ENCODE measurements around the gene B4GALNT1. TPM values are rescaled to one million over a fixed set of nuclear protein-coding genes. Genes with fewer than 3 reads are reported as not detected.
"Not testable (repeated sequence)": the region's sequence is repeated elsewhere in the genome, so short reads cannot be mapped to it uniquely, and the experiment has no call there.

B4GALNT1 gene
- total and polyA plus RNA-seq, 2 experiments from 2014 or later = 0.97 to 1.2 TPM

DNA sequence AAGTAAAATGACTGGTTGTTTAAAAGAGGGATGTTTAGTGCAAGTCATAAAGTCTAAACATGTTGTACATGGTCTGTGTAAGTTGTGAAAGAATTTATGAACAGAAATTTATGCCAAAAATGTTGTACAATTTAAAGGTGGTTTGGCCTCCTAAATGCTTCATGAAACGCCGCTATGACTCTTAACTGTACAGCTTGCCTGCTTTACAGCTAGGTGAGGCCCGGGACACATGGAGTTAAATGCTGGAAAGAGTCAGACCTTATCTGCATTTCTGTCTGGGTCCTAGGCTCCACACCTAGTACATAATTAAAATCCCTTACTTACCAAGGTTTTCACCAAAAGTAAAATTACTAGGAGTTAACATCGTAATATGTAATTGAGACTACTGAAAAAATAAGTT lies 28.4 kb upstream of the B4GALNT1 start:
- Histone ChIP-seq H2AFZ (no peak overlapping the region), H3K36me3 (replicated peaks; ENCODE audit: insufficient read depth, low read depth) (no peaks in the 10 kb centered on the region), H3K4me3 (no peak overlapping the region), H4K20me1 (ENCODE audit: insufficient read depth, poor library complexity, severe bottlenecking) (no peaks in the 10 kb centered on the region), H3K9me2 (replicated peaks; ENCODE audit: insufficient read depth) (no peaks in the 10 kb centered on the region), H3K27me3 (no peaks in the 10 kb centered on the region), H3K4me1 (ENCODE audit: insufficient read depth) (no peaks in the 10 kb centered on the region), H3K4me2 (no peak overlapping the region), H3K9me3 (ENCODE audit: low read depth) (no peaks in the 10 kb centered on the region), H3K79me2 (no peaks in the 10 kb centered on the region), H3K27ac (no peak overlapping the region)
- 79% methylated on average over 4 of the region's 4 CpGs for WGBS (ENCODE audit: low lambda C conversion rate, missing lambda C conversion rate)
- DNase-seq (ENCODE audit: low spot score) = no peak
- TF ChIP-seq EZH2phosphoT487 (IDR thresholded peaks at IDR 0.05; ENCODE audit: low read depth, severe bottlenecking, unreplicated experiment) (no peak), EZH2 (IDR thresholded peaks at IDR 0.05; ENCODE audit: borderline replicate concordance) (no peak)
- TF ChIP-seq, protein P1, sequence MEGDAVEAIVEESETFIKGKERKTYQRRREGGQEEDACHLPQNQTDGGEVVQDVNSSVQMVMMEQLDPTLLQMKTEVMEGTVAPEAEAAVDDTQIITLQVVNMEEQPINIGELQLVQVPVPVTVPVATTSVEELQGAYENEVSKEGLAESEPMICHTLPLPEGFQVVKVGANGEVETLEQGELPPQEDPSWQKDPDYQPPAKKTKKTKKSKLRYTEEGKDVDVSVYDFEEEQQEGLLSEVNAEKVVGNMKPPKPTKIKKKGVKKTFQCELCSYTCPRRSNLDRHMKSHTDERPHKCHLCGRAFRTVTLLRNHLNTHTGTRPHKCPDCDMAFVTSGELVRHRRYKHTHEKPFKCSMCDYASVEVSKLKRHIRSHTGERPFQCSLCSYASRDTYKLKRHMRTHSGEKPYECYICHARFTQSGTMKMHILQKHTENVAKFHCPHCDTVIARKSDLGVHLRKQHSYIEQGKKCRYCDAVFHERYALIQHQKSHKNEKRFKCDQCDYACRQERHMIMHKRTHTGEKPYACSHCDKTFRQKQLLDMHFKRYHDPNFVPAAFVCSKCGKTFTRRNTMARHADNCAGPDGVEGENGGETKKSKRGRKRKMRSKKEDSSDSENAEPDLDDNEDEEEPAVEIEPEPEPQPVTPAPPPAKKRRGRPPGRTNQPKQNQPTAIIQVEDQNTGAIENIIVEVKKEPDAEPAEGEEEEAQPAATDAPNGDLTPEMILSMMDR (IDR thresholded peaks at IDR 0.05; ENCODE audit: poor library complexity) = no peak

DNA sequence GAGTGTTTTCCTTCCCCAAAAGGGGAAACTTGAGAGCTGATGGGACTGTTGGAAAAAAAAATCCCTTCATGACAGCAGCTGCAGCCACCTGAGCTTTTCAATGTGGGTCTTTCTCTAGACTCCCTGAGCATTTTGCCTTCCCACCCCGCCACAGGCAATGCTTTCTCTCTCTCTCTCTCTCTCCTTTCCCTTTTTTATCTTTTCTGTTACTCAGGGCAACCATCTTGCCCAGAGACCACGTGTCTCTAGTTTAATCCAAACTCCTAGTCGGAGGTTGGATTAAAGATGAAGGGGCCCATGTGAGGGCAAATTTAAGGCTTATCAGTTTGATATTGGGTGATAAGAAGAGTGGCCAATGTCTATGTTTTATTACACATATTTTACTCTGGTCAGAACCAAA lies 25.9 kb upstream of the B4GALNT1 start:
- no peaks in the 10 kb centered on the region for H3K79me2 ChIP-seq
- no peaks in the 10 kb centered on the region for H4K20me1 ChIP-seq (ENCODE audit: insufficient read depth, poor library complexity, severe bottlenecking)
- H3K27ac ChIP-seq = no peak overlapping the region
- TF ChIP-seq, protein P1 (IDR thresholded peaks at IDR 0.05; ENCODE audit: poor library complexity) = no peak
- TF ChIP-seq EZH2phosphoT487 (IDR thresholded peaks at IDR 0.05; ENCODE audit: low read depth, severe bottlenecking, unreplicated experiment) (no peak), EZH2 (IDR thresholded peaks at IDR 0.05; ENCODE audit: borderline replicate concordance) (no peak)
- H2AFZ ChIP-seq = no peak overlapping the region
- H3K4me1 ChIP-seq (ENCODE audit: insufficient read depth) = no peaks in the 10 kb centered on the region
- WGBS (ENCODE audit: low lambda C conversion rate, missing lambda C conversion rate) = 42% methylated on average over 3 of the region's 3 CpGs
- H3K4me2 ChIP-seq = no peak overlapping the region
- no peaks in the 10 kb centered on the region for H3K9me2 ChIP-seq (replicated peaks; ENCODE audit: insufficient read depth)
- no peaks in the 10 kb centered on the region for H3K27me3 ChIP-seq
- DNase-seq (ENCODE audit: low spot score) = no peak
- no peak overlapping the region for H3K4me3 ChIP-seq
- no peaks in the 10 kb centered on the region for H3K36me3 ChIP-seq (replicated peaks; ENCODE audit: insufficient read depth, low read depth)
- H3K9me3 ChIP-seq (ENCODE audit: low read depth) = no peaks in the 10 kb centered on the region

DNA sequence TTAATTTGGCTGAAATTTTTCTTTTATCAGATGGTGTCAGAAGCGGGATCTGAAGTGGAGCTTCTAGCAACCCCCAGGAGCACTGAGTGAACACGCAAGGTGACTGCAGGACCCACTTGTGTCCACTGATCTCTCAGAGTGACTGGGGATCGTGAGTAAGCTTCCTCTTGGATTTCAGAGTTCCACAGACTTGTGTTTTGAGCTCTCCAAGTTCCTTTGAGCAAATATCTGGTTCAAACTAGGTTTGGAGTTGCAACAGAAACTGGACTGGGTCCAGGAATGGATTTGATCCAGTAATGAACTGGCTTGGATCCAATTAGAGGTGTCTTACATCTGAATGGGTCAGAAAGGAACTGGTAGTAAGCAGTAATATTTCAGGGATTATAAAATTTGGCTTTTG lies 24.7 kb upstream of the B4GALNT1 start:
- no peaks in the 10 kb centered on the region for H3K79me2 ChIP-seq
- peak; percentile 18 for DNase-seq (ENCODE audit: low spot score)

DNA sequence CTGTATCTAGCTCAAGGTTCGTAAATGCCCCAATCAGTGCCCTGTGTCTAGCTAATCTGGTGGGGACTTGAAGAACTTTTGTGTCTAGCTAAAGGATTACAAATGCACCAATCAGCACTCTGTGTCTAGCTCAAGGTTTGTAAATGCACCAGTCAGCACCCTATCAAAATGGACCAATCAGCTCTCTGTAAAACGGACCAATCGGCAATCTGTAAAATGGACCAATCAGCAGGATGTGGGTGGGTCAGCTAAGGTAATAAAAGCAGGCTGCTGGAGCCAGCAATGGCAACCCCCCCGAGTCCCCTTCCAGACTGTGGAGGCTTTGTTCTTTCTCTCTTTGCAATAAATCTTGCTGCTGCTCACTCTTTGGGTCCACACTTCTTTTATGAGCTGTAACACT lies 23.4 kb upstream of the B4GALNT1 start:
- not testable (repeated sequence) for H3K27me3 ChIP-seq; H3K79me2 ChIP-seq; H3K27ac ChIP-seq; DNase-seq (ENCODE audit: low spot score); H4K20me1 ChIP-seq (ENCODE audit: insufficient read depth, poor library complexity, severe bottlenecking); H3K9me3 ChIP-seq (ENCODE audit: low read depth); H3K4me3 ChIP-seq; H3K36me3 ChIP-seq (replicated peaks; ENCODE audit: insufficient read depth, low read depth); H2AFZ ChIP-seq; H3K4me2 ChIP-seq; H3K9me2 ChIP-seq (replicated peaks; ENCODE audit: insufficient read depth); H3K4me1 ChIP-seq (ENCODE audit: insufficient read depth)
- whole genome bisulfite sequencing (ENCODE audit: low lambda C conversion rate, missing lambda C conversion rate) = 71% methylated on average over 4 of the region's 4 CpGs

More for the DNA sequence above, 24.7 kb upstream of the B4GALNT1 start:
- no peak overlapping the region for H3K4me2 ChIP-seq
- no peaks in the 10 kb centered on the region for H3K36me3 ChIP-seq (replicated peaks; ENCODE audit: insufficient read depth, low read depth)
- H3K9me2 ChIP-seq (replicated peaks; ENCODE audit: insufficient read depth) = no peaks in the 10 kb centered on the region
- H3K4me3 ChIP-seq = no peak overlapping the region
- no peak for TF ChIP-seq EZH2phosphoT487 (IDR thresholded peaks at IDR 0.05; ENCODE audit: low read depth, severe bottlenecking, unreplicated experiment)
- TF ChIP-seq, protein P1 (IDR thresholded peaks at IDR 0.05; ENCODE audit: poor library complexity) = no peak
- no peak for TF ChIP-seq EZH2 (IDR thresholded peaks at IDR 0.05; ENCODE audit: borderline replicate concordance)
- no peaks in the 10 kb centered on the region for H3K4me1 ChIP-seq (ENCODE audit: insufficient read depth)
- no peak overlapping the region for H2AFZ ChIP-seq
- H4K20me1 ChIP-seq (ENCODE audit: insufficient read depth, poor library complexity, severe bottlenecking) = no peaks in the 10 kb centered on the region
- H3K27ac ChIP-seq = no peak overlapping the region
- no peaks in the 10 kb centered on the region for H3K27me3 ChIP-seq
- WGBS (ENCODE audit: low lambda C conversion rate, missing lambda C conversion rate) = 54% methylated on average over 3 of the region's 3 CpGs
- H3K9me3 ChIP-seq (ENCODE audit: low read depth) = no peaks in the 10 kb centered on the region

Data from hepatocyte (in vitro differentiated cells).